B cell (primary cell): ENCODE measurements around the gene PLXNB2. TPM values are rescaled to one million over a fixed set of nuclear protein-coding genes. Genes with fewer than 3 reads are reported as not detected.

Experiments
- ATAC-seq: fragments of 200-7000 bp; cut with Tn5 transposase; one replicate; pipeline ENCODE4 v1.10.0; 2021; ENCODE audit warnings: low read depth, mild to moderate bottlenecking, moderate number of reproducible peaks, moderate library complexity
- CTCF ChIA-PET: fragments of 350-600 bp; sonication (Branson Sonifier 250); formaldehyde crosslinking; loops from one replicate; lab custom pipeline; 2021; ENCODE audit warnings: antibody characterized with exemption, inconsistent platforms; lab: Charles Lee
- POLR2A ChIA-PET: fragments of 350-600 bp; sonication (Branson Sonifier 250); formaldehyde crosslinking; loops from one replicate; lab custom pipeline; 2021; ENCODE audit warnings: antibody characterized with exemption; lab: Charles Lee
- DNase-seq: peaks from one replicate; pipeline ENCODE4 v3.0.0; 2013
- H2AFZ ChIP-seq: 2 replicates; pipeline ENCODE4 v1.6.1; 2012; ENCODE audit warnings: mild to moderate bottlenecking, low read depth, low read length; ENCODE audit not compliant: insufficient read depth, poor library complexity, severe bottlenecking
- H3K27ac ChIP-seq, 2 donors: 1 replicate in 1 of 2; 2 replicates in 1 of 2; pipeline ENCODE4 v1.5.1; 2012 to 2013; ENCODE audit warnings: low read length in 2 of 2, mild to moderate bottlenecking in 2 of 2, moderate library complexity in 1 of 2
- H3K27me3 ChIP-seq, 4 experiments: fragments of 200-600 bp in 1 of 4; sonication (generic) in 1 of 4; replicated peaks in 1 of 4; 1 replicate in 2 of 4; 2 replicates in 2 of 4; pipeline versions ENCODE4 v1.6.1 to v1.7.0; 2013 to 2016; ENCODE audit warnings: low read length in 3 of 4, mild to moderate bottlenecking in 2 of 4, mixed read lengths in 1 of 4, moderate library complexity in 1 of 4; ENCODE audit not compliant: insufficient read depth in 4 of 4, control insufficient read depth in 3 of 4; ENCODE audit errors: control extremely low read depth in 1 of 4
- H3K36me3 ChIP-seq, 2 experiments: replicated peaks in 1 of 2; 1 replicate in 1 of 2; 2 replicates in 1 of 2; pipeline versions ENCODE4 v1.6.1 to v1.7.1; 2013; ENCODE audit warnings: low read length in 1 of 2; ENCODE audit not compliant: insufficient read depth in 2 of 2, control insufficient read depth in 1 of 2; ENCODE audit errors: control extremely low read depth in 1 of 2, extremely low read depth in 1 of 2
- H3K4me1 ChIP-seq, 2 donors: fragments of 200-600 bp in 1 of 2; sonication (generic) in 1 of 2; 1 replicate in 1 of 2; 2 replicates in 1 of 2; pipeline versions ENCODE4 v1.5.1 to v1.6.1; 2013 to 2017; ENCODE audit warnings: low read length in 2 of 2; ENCODE audit not compliant: control insufficient read depth in 2 of 2, insufficient read depth in 2 of 2
- H3K4me2 ChIP-seq: replicated peaks from 2 replicates; pipeline ENCODE3; 2012; ENCODE audit warnings: mild to moderate bottlenecking, low read depth, low read length; ENCODE audit not compliant: poor library complexity, severe bottlenecking
- H3K4me3 ChIP-seq, 5 experiments: fragments of 200-600 bp in 1 of 5; sonication (generic) in 1 of 5; 1 replicate in 3 of 5; 2 replicates in 2 of 5; pipeline versions ENCODE4 v1.5.1 to v1.7.0; 2011 to 2016; ENCODE audit warnings: low read length in 4 of 5, mild to moderate bottlenecking in 4 of 5, low read depth in 2 of 5, control low read depth in 1 of 5, moderate library complexity in 1 of 5; ENCODE audit not compliant: insufficient read depth in 1 of 5; ENCODE audit errors: control extremely low read depth in 1 of 5, extremely low read depth in 1 of 5
- H3K79me2 ChIP-seq: fragments of 200-600 bp; sonication (generic); one replicate; pipeline ENCODE4 v1.6.0; 2016; ENCODE audit warnings: low read length; ENCODE audit not compliant: control insufficient read depth, insufficient read depth
- H3K9ac ChIP-seq: fragments of 200-600 bp; sonication (generic); 2 replicates; pipeline ENCODE4 v1.6.1; 2017; ENCODE audit warnings: mild to moderate bottlenecking, low read length, moderate library complexity
- H3K9me3 ChIP-seq, 3 donors: one replicate each; pipeline versions ENCODE4 v1.6.1 to v1.7.1; 2013; ENCODE audit warnings: low read length in 2 of 3; ENCODE audit not compliant: control insufficient read depth in 2 of 3, insufficient read depth in 1 of 3; ENCODE audit errors: control extremely low read depth in 1 of 3
- H4K20me1 ChIP-seq: 2 replicates; pipeline ENCODE4 v1.6.0; 2012; ENCODE audit warnings: mild to moderate bottlenecking, low read length; ENCODE audit not compliant: insufficient read depth, control insufficient read depth, poor library complexity, severe bottlenecking
- H3K27ac Mint-ChIP-seq: one replicate; pipeline ENCODE4 v1.8.0; 2021; ENCODE audit warnings: mixed read lengths
- H3K27me3 Mint-ChIP-seq: one replicate; pipeline ENCODE4 v1.8.0; 2021; ENCODE audit warnings: mixed read lengths
- H3K4me1 Mint-ChIP-seq: one replicate; pipeline ENCODE4 v1.8.0; 2021; ENCODE audit warnings: mixed read lengths
- H3K4me3 Mint-ChIP-seq: one replicate; pipeline ENCODE4 v1.8.0; 2021; ENCODE audit warnings: mixed read lengths
- H3K9me3 Mint-ChIP-seq: one replicate; pipeline ENCODE4 v1.8.0; 2022; ENCODE audit warnings: mixed read lengths; ENCODE audit not compliant: insufficient read depth
- CTCF ChIP-seq: fragments of 200-600 bp; IDR thresholded peaks from one replicate; pipeline ENCODE4 v1.8.0; 2022; ENCODE audit warnings: antibody characterized with exemption, mild to moderate bottlenecking
- EZH2 ChIP-seq: IDR thresholded peaks from 2 replicates; pipeline ENCODE4 v1.6.1; 2012; ENCODE audit warnings: borderline replicate concordance, low read depth, mild to moderate bottlenecking, moderate library complexity, low read length; ENCODE audit not compliant: insufficient read depth, poor library complexity, severe bottlenecking
- WGBS: methylation state at CpG from one replicate; pipeline ENCODE4 v1.1.5; 2013; ENCODE audit warnings: missing lambda C conversion rate; ENCODE audit not compliant: insufficient coverage; 5-methylcytosine and 5-hydroxymethylcytosine counted together
- intact Hi-C: fragments of 100-400 bp; cut with micrococcal nuclease; formaldehyde crosslinking; loops from one replicate; pipeline ENCODE4 v1.10.0; 2022
- polyA plus RNA-seq: library from polyadenylated mRNA; depleted of rRNA; stranded (reverse); fragments of >200 nt; gene quantifications from 2 replicates; pipeline ENCODE4 v1.2.3, GENCODE V29; 2012
- total RNA-seq, 2 donors: library from RNA; stranded (reverse); fragments of 120-200 nt in 1 of 2; gene quantifications; 1 replicate in 1 of 2; 2 replicates in 1 of 2; pipeline versions ENCODE4 v1.2.3 to v1.2.4, GENCODE V29; 2013 to 2022

PLXNB2 gene
- total and polyA plus RNA-seq, 2 donors (not counting 1 experiment from before 2014, with no cell fraction given): 5.2 to 31.4 TPM

DNA sequence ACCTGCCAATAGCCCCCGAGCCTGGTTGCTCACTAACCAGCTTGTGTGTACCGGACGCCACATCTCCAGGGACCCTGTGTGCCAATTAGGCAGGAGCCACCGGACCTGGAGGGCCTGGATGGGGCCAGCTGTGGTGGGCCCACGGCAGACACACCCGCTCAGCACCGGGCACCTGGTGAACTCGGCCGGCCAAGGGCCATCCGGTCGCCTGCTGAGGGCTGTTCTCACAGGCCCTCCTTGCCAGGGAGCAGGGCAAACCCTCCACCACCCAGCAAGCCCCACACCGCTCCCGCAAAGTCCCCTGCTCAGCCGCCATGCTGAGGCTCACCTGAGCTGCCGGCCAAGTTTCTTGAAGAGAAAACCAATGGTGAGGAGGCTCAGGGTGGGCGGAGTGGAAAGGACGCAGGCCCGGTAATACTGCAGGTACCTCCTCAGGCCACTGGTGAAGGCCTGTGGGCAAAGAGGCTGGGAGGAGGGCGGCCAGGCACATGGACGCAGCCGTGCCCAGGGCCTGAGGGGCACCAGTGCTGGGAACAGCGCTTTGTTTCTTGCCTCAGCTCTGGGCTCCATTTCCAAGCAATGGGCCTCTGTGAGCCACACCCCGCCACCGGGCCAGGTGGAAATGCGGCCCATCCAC, 79.7 kb downstream of the PLXNB2 start:
- no peaks in the 10 kb centered on the region for H3K9me3 ChIP-seq
- H3K4me3 ChIP-seq: no peak overlapping the region
- ATAC-seq (no peak), DNase-seq (no peak)
- ChIA-PET POLR2A (no interaction called here), CTCF (interaction anchor here (1.3 kb wide), 1 partner anchor 10 kb away, joined by 4 read pairs; no protein-coding TSS in a partner anchor)
- intact Hi-C loops: no loop called here
- no peaks in the 10 kb centered on the region for H3K4me1 Mint-ChIP-seq
- no peak overlapping the region for H3K27ac Mint-ChIP-seq
- H3K79me2 ChIP-seq: peaks cover 35% of the 10 kb centered on the region
- no peaks in the 10 kb centered on the region for H3K27me3 Mint-ChIP-seq
- no peak overlapping the region for H3K4me2 ChIP-seq
- H2AFZ ChIP-seq: no peak overlapping the region
- no peak for TF ChIP-seq CTCF
- TF ChIP-seq EZH2: no peak
- no peak overlapping the region for H3K9ac ChIP-seq
- H3K4me1 ChIP-seq: no peaks in the 10 kb centered on the region
- WGBS: 97% methylated on average over 23 of the region's 25 CpGs
- peaks cover 0 to 52% of the 10 kb centered on the region in 2 experiments for H3K36me3 ChIP-seq
- H3K27me3 ChIP-seq: no peaks in the 10 kb centered on the region
- peaks cover 33% of the 10 kb centered on the region for H4K20me1 ChIP-seq
- H3K9me3 Mint-ChIP-seq: no peaks in the 10 kb centered on the region
- no peak overlapping the region for H3K4me3 Mint-ChIP-seq
- H3K27ac ChIP-seq: no peak overlapping the region

- ATAC-seq (no peak), DNase-seq (no peak)
- Histone ChIP-seq H2AFZ (no peak overlapping the region), H3K4me3 (no peak overlapping the region), H3K4me1 (no peaks in the 10 kb centered on the region), H3K36me3 (peaks cover 0 to 53% of the 10 kb centered on the region in 2 experiments), H4K20me1 (peaks cover 33% of the 10 kb centered on the region), H3K9me3 (no peaks in the 10 kb centered on the region), H3K79me2 (peaks cover 35% of the 10 kb centered on the region), H3K27ac (no peak overlapping the region), H3K4me2 (no peak overlapping the region), H3K9ac (no peak overlapping the region), H3K27me3 (no peaks in the 10 kb centered on the region)
- no peak overlapping the region for H3K27ac Mint-ChIP-seq
- no peak overlapping the region for H3K4me3 Mint-ChIP-seq
- intact Hi-C loops: no loop called here
- no peak for TF ChIP-seq EZH2
- TF ChIP-seq CTCF: no peak
- no peaks in the 10 kb centered on the region for H3K4me1 Mint-ChIP-seq
- CTCF ChIA-PET: interaction anchor here (1.3 kb wide), 1 partner anchor 11 kb away, joined by 4 read pairs; no protein-coding TSS in a partner anchor
- H3K27me3 Mint-ChIP-seq: no peaks in the 10 kb centered on the region
- POLR2A ChIA-PET: no interaction called here
- no peaks in the 10 kb centered on the region for H3K9me3 Mint-ChIP-seq
- 73% methylated on average over 18 of the region's 18 CpGs for WGBS
Measured at GRCh38 chr22:50226875-50227165, 80.6 kb downstream of the PLXNB2 start.
